H1 (cell line): ENCODE data around the gene CTSW. TPM values are rescaled to one million over a fixed set of nuclear protein-coding genes. Genes with fewer than 3 reads are reported as not detected.

ENCODE experiments used
- CTCF ChIA-PET: fragments of 300-600 bp; sonication (Branson Sonifier 250); formaldehyde crosslinking; loops from one replicate; lab custom pipeline; 2021; ENCODE audit not compliant: partially characterized antibody; lab: Charles Lee
- POLR2A ChIA-PET: fragments of 300-600 bp; sonication (Branson Sonifier 250); formaldehyde crosslinking; loops from one replicate; lab custom pipeline; 2021; ENCODE audit warnings: inconsistent platforms; ENCODE audit not compliant: partially characterized antibody; lab: Charles Lee
- DNase-seq, 2 experiments: peaks; one replicate each; pipeline versions ENCODE4 v3.0.0 to v3.0.0-alpha.2; 2010 to 2022; ENCODE audit warnings: low spot score in 2 of 2, low read depth in 1 of 2, mixed read lengths in 1 of 2
- FAIRE-seq: peaks from 2 replicates; lab custom pipeline; 2011; peaks lifted over from hg19 to GRCh38; lab: Jason Lieb, UNC
- H2AFZ ChIP-seq: 2 replicates; pipeline ENCODE4 v1.8.1; 2012; ENCODE audit warnings: low read length, inconsistent platforms
- H2AK5ac ChIP-seq: 2 replicates; pipeline ENCODE4 v1.6.1; 2013; ENCODE audit warnings: low read depth, low read length
- H2BK120ac ChIP-seq: replicated peaks from 2 replicates; pipeline ENCODE3; 2013; ENCODE audit warnings: low read depth, low read length, inconsistent platforms
- H2BK12ac ChIP-seq: 2 replicates; pipeline ENCODE4 v1.6.1; 2013; ENCODE audit warnings: low read depth, low read length
- H2BK15ac ChIP-seq: 2 replicates; pipeline ENCODE4 v1.6.1; 2013; ENCODE audit warnings: low read length
- H2BK20ac ChIP-seq: 2 replicates; pipeline ENCODE4 v1.6.1; 2013; ENCODE audit warnings: low read length
- H2BK5ac ChIP-seq: 2 replicates; pipeline ENCODE4 v1.6.1; 2013; ENCODE audit warnings: low read depth, low read length
- H3K14ac ChIP-seq: 2 replicates; pipeline ENCODE4 v1.6.1; 2013; ENCODE audit warnings: inconsistent platforms; ENCODE audit not compliant: insufficient read length
- H3K18ac ChIP-seq: 2 replicates; pipeline ENCODE4 v1.6.1; 2013; ENCODE audit warnings: low read length; ENCODE audit errors: extremely low read depth
- H3K23ac ChIP-seq: 2 replicates; pipeline ENCODE4 v1.6.1; 2013; ENCODE audit warnings: inconsistent platforms; ENCODE audit not compliant: insufficient read length
- H3K23me2 ChIP-seq: 2 replicates; pipeline ENCODE4 v1.6.1; 2013; ENCODE audit warnings: low read depth, low read length
- H3K27ac ChIP-seq: 2 replicates; pipeline ENCODE4 v1.6.1; 2011; ENCODE audit warnings: low read depth, low read length, inconsistent platforms
- H3K27me3 ChIP-seq, 4 experiments: replicated peaks in 1 of 4; 1 replicate in 1 of 4; 2 replicates in 3 of 4; pipeline versions ENCODE4 v1.6.1 to v1.8.1; 2011 to 2013; ENCODE audit warnings: low read length in 3 of 4, mild to moderate bottlenecking in 3 of 4, inconsistent platforms in 2 of 4, mixed read lengths in 2 of 4, moderate library complexity in 1 of 4; ENCODE audit not compliant: control insufficient read depth in 3 of 4, insufficient read depth in 3 of 4; ENCODE audit errors: extremely low read depth in 1 of 4
- H3K36me3 ChIP-seq, 4 experiments: 2 replicates each; pipeline versions ENCODE4 v1.6.1 to v1.8.1; 2011 to 2013; ENCODE audit warnings: mild to moderate bottlenecking in 4 of 4, low read length in 3 of 4, moderate library complexity in 2 of 4, control low read depth in 1 of 4, inconsistent platforms in 1 of 4; ENCODE audit not compliant: insufficient read depth in 4 of 4, control insufficient read depth in 2 of 4
- H3K4ac ChIP-seq: replicated peaks from 2 replicates; pipeline ENCODE3; 2013; ENCODE audit warnings: low read length, low read depth, mixed read lengths, inconsistent platforms; ENCODE audit not compliant: insufficient read length
- H3K4me1 ChIP-seq, 4 experiments: replicated peaks in 1 of 4; 1 replicate in 1 of 4; 2 replicates in 3 of 4; pipeline versions ENCODE4 v1.6.1 to v1.8.1; 2011 to 2013; ENCODE audit warnings: low read length in 3 of 4, inconsistent platforms in 2 of 4, mixed read lengths in 1 of 4; ENCODE audit not compliant: insufficient read depth in 4 of 4, control insufficient read depth in 3 of 4
- H3K4me2 ChIP-seq, 2 experiments: 2 replicates each; pipeline versions ENCODE4 v1.6.1 to v1.8.1; 2011 to 2013; ENCODE audit warnings: low read depth in 2 of 2, low read length in 2 of 2, control low read depth in 1 of 2, inconsistent platforms in 1 of 2, mild to moderate bottlenecking in 1 of 2; ENCODE audit not compliant: insufficient read depth in 1 of 2
- H3K4me3 ChIP-seq, 4 experiments: fragments of 200-600, 300-600 bp in 1 of 4; sonication (generic), shearing (Covaris generic), sonication (Bioruptor Twin) in 1 of 4; 2 replicates each; pipeline versions ENCODE4 v1.5.1 to v1.8.1; 2011 to 2016; ENCODE audit warnings: low read length in 4 of 4, low read depth in 3 of 4, control low read depth in 2 of 4, inconsistent platforms in 2 of 4, mild to moderate bottlenecking in 2 of 4, mixed read lengths in 1 of 4, moderate library complexity in 1 of 4; ENCODE audit not compliant: insufficient read depth in 2 of 4; ENCODE audit errors: extremely low read depth in 1 of 4
- H3K56ac ChIP-seq: replicated peaks from 2 replicates; pipeline ENCODE3; 2013; ENCODE audit warnings: low read depth, mild to moderate bottlenecking, mixed read lengths, low read length, inconsistent platforms; ENCODE audit not compliant: insufficient read length
- H3K79me1 ChIP-seq: 2 replicates; pipeline ENCODE4 v1.6.1; 2013; ENCODE audit warnings: low read depth, low read length, control low read depth
- H3K79me2 ChIP-seq, 2 experiments: 2 replicates each; pipeline versions ENCODE4 v1.6.1 to v1.8.1; 2012 to 2013; ENCODE audit warnings: low read length in 2 of 2, mild to moderate bottlenecking in 2 of 2, inconsistent platforms in 1 of 2; ENCODE audit not compliant: insufficient read depth in 2 of 2, control insufficient read depth in 1 of 2
- H3K9ac ChIP-seq, 4 experiments: replicated peaks in 1 of 4; 1 replicate in 1 of 4; 2 replicates in 3 of 4; pipeline versions ENCODE4 v1.6.1 to v1.8.1; 2011 to 2013; ENCODE audit warnings: low read depth in 3 of 4, low read length in 3 of 4, control low read depth in 2 of 4, mild to moderate bottlenecking in 2 of 4, moderate library complexity in 2 of 4, inconsistent platforms in 1 of 4; ENCODE audit errors: extremely low read depth in 1 of 4
- H3K9me3 ChIP-seq, 2 experiments: 2 replicates each; pipeline versions ENCODE4 v1.6.1 to v1.8.1; 2012 to 2013; ENCODE audit warnings: mild to moderate bottlenecking in 2 of 2, moderate library complexity in 2 of 2, control low read depth in 1 of 2, inconsistent platforms in 1 of 2, low read depth in 1 of 2, low read length in 1 of 2, mixed read lengths in 1 of 2; ENCODE audit not compliant: insufficient read depth in 2 of 2
- H4K20me1 ChIP-seq, 2 experiments: replicated peaks in 1 of 2; 2 replicates each; pipeline versions ENCODE3 to v1.8.1; 2011 to 2013; ENCODE audit warnings: inconsistent platforms in 2 of 2, low read length in 2 of 2, mild to moderate bottlenecking in 1 of 2; ENCODE audit not compliant: insufficient read depth in 2 of 2, control insufficient read depth in 1 of 2
- H4K5ac ChIP-seq: 2 replicates; pipeline ENCODE4 v1.6.1; 2013; ENCODE audit warnings: low read length, low read depth, mixed read lengths, inconsistent platforms; ENCODE audit not compliant: insufficient read length
- H4K8ac ChIP-seq: 2 replicates; pipeline ENCODE4 v1.8.0; 2013; ENCODE audit warnings: mild to moderate bottlenecking, moderate library complexity, low read length, inconsistent platforms; ENCODE audit not compliant: insufficient read depth; ENCODE audit errors: extremely low read depth
- H4K91ac ChIP-seq: replicated peaks from 2 replicates; pipeline ENCODE3; 2013; ENCODE audit warnings: low read length, mixed read lengths, inconsistent platforms; ENCODE audit not compliant: insufficient read length
- POLR2A ChIP-seq, 2 experiments: IDR thresholded peaks; 1 replicate in 1 of 2; 2 replicates in 1 of 2; pipeline ENCODE4 v1.6.1; 2011; ENCODE audit warnings: low read depth in 2 of 2, low read length in 2 of 2, mild to moderate bottlenecking in 2 of 2; ENCODE audit errors: control extremely low read depth in 1 of 2
- POLR2AphosphoS5 ChIP-seq: IDR thresholded peaks from 2 replicates; pipeline ENCODE4 v1.6.1; 2011; ENCODE audit warnings: low read depth, low read length
- RBBP5 ChIP-seq: IDR thresholded peaks from 2 replicates; pipeline ENCODE4 v1.7.1; 2012; ENCODE audit warnings: low read depth, mild to moderate bottlenecking, inconsistent platforms, low read length, moderate library complexity, borderline replicate concordance
- RFX5 ChIP-seq: IDR thresholded peaks from 2 replicates; pipeline ENCODE4 v1.6.1; 2011; ENCODE audit warnings: low read depth, low read length, improper control_type of control experiment, borderline replicate concordance
- RXRA ChIP-seq: IDR thresholded peaks from 2 replicates; pipeline ENCODE4 v1.6.1; 2011; ENCODE audit warnings: low read depth, mild to moderate bottlenecking, low read length, moderate library complexity; ENCODE audit not compliant: insufficient read depth
- TCF12 ChIP-seq: IDR thresholded peaks from 2 replicates; pipeline ENCODE4 v1.6.1; 2011; ENCODE audit warnings: low read depth, mild to moderate bottlenecking, low read length
- WGBS, 2 experiments: shearing (Covaris generic) in 1 of 2; methylation state at CpG; one replicate each; pipeline versions ENCODE4 v1.1.6 to v1.1.7; 2013 to 2015; ENCODE audit warnings: low lambda C conversion rate in 2 of 2, mixed read lengths in 2 of 2, inconsistent platforms in 1 of 2, low coverage in 1 of 2, missing lambda C conversion rate in 1 of 2; ENCODE audit not compliant: insufficient replicate concordance in 2 of 2, insufficient coverage in 1 of 2, insufficient read length in 1 of 2; ENCODE audit errors: extremely low coverage in 1 of 2, missing lambda C conversion rate in 1 of 2; 5-methylcytosine and 5-hydroxymethylcytosine counted together
- polyA plus RNA-seq, 7 experiments: library from polyadenylated mRNA; depleted of rRNA in 3 of 7; stranded (reverse) in 5 of 7; unstranded in 2 of 7; fragments of >200 nt in 5 of 7; fragments of 200-250 nt in 2 of 7; gene quantifications; 1 replicate in 5 of 7; 2 replicates in 1 of 7; 4 replicates in 1 of 7; pipeline versions ENCODE4 v1.2.1 to v1.2.3, GENCODE V29; 2011 to 2013; ENCODE audit warnings: missing spikeins in 2 of 7, mixed read lengths in 2 of 7
- total RNA-seq: library from RNA; stranded (reverse); fragmentation: NEBNext Ultra II Directional; extraction: Animal tissue kit (Norgen Biotek cat#: 25700); gene quantifications from 2 replicates; pipeline ENCODE4 v1.2.1, GENCODE V29; 2021
- TF ChIP-seq, protein P1 (sequence below): IDR thresholded peaks from 2 replicates; pipeline ENCODE4 v1.6.1; 2012; ENCODE audit warnings: inconsistent platforms

Gene CTSW
- total and polyA plus RNA-seq, 2 of the 8 experiments (the other 6 are each of a cell fraction or from before 2014, with no cell fraction given) = not detected

DNA sequence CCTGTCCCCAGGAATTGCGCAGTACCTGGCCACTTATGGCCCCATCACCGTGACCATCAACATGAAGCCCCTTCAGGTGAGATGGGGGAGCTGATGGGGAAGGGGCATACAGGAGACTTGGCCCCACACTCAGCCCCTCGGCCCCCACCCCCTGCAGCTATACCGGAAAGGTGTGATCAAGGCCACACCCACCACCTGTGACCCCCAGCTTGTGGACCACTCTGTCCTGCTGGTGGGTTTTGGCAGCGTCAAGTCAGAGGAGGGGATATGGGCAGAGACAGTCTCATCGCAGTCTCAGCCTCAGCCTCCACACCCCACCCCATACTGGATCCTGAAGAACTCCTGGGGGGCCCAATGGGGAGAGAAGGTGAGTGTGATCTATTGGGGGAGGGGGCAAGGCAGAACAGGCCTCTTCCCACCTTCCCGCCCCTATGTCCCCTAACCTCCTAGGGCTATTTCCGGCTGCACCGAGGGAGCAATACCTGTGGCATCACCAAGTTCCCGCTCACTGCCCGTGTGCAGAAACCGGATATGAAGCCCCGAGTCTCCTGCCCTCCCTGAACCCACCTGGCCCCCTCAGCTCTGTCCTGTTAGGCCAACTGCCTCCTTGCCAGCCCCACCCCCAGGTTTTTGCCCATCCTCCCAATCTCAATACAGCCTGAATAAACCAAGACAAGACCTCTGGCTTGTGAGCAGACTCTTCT is 3.6 kb downstream of the CTSW start:
- Histone ChIP-seq H3K36me3 (peaks cover 8 to 22% (median 18%) of the 10 kb centered on the region in 4 experiments; a peak in 7 of 8 replicates), H4K5ac (no peak overlapping the region), H3K14ac (no peak overlapping the region), H3K27ac (no peak overlapping the region), H2BK15ac (no peak overlapping the region), H2AFZ (no peak overlapping the region), H3K79me1 (no peaks in the 10 kb centered on the region), H2AK5ac (no peak overlapping the region), H3K9ac (no peak overlapping the region), H4K91ac (no peak overlapping the region), H3K4ac (no peak overlapping the region), H2BK12ac (no peak overlapping the region), H4K8ac (no peak overlapping the region), H3K56ac (no peak overlapping the region), H3K23ac (no peak overlapping the region), H3K18ac (no peak overlapping the region), H3K9me3 (no peaks in the 10 kb centered on the region), H2BK5ac (no peak overlapping the region), H3K4me2 (no peak overlapping the region), H4K20me1 (peaks cover 6 to 7% of the 10 kb centered on the region in 2 experiments), H3K4me1 (peaks cover 0 to 6% (median 3%) of the 10 kb centered on the region in 4 experiments; a peak in 4 of 7 replicates), H2BK120ac (no peak overlapping the region), H2BK20ac (no peak overlapping the region), H3K4me3 (no peak overlapping the region), H3K79me2 (peaks cover 0 to 4% of the 10 kb centered on the region in 2 experiments; a peak in 1 of 4 replicates), H3K27me3 (no peaks in the 10 kb centered on the region), H3K23me2 (peaks cover 5% of the 10 kb centered on the region)
- no peak for FAIRE-seq
- ChIA-PET CTCF (interaction anchor here (1.1 to 19.6 kb wide), 17 partner anchors 9 to 172 kb away, joined by 3 to 283 read pairs (median 16); partner anchors contain the start of genes CCDC85B, CFL1, EFEMP2 and FOSL1), POLR2A (interaction anchor here (1.3 to 39.7 kb wide), 5 partner anchors 27 to 166 kb away, joined by 3 to 1071 read pairs (median 4); partner anchors contain the start of genes BANF1, CFL1, EFEMP2 and MUS81)
- DNase-seq = no peak
- WGBS, 2 experiments = 90% methylated on average over 13 of the region's 13 CpGs; no CpG with 5 or more reads in 1 of the 2 experiments
- TF ChIP-seq, protein P1, sequence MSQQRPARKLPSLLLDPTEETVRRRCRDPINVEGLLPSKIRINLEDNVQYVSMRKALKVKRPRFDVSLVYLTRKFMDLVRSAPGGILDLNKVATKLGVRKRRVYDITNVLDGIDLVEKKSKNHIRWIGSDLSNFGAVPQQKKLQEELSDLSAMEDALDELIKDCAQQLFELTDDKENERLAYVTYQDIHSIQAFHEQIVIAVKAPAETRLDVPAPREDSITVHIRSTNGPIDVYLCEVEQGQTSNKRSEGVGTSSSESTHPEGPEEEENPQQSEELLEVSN = no peak
- no peak for TF ChIP-seq RXRA
- TF ChIP-seq POLR2AphosphoS5 = peak; percentile 5; the same call in 1 of the 2 replicates
- no peak for TF ChIP-seq POLR2A (IDR thresholded peaks at IDR 0.05; ENCODE audit: control extremely low read depth in 1 of 2, low read depth in 2 of 2, low read length in 2 of 2)
- no peak for TF ChIP-seq TCF12
- no peak for TF ChIP-seq RBBP5
- TF ChIP-seq RFX5 = no peak
